Hematopoietic multipotent progenitor cell (in vitro differentiated cells): ENCODE measurements around the gene PPA2. TPM values are rescaled to one million over a fixed set of nuclear protein-coding genes. Genes with fewer than 3 reads are reported as not detected.

Source experiments
- DNase-seq, 3 donors: peaks; one replicate each; pipeline ENCODE4 v3.0.0-alpha.2; 2011 to 2015; ENCODE audit warnings: low read depth in 2 of 3, low spot score in 2 of 3
- small RNA-seq: library from RNA; depleted of rRNA; stranded (forward); fragments of <200 nt; gene quantifications from one replicate; pipeline ENCODE3, GENCODE V24; 2012
- total RNA-seq: library from RNA; depleted of rRNA; stranded (reverse); fragments of >200 nt; gene quantifications from one replicate; pipeline ENCODE4 v1.2.3, GENCODE V29; 2012

The PPA2 gene
- total RNA-seq, 1 donor, result 60.6 TPM

GRCh38 chr4:105329081-105329480 is 144.8 kb downstream of the PPA2 start:
- no peak for DNase-seq

GRCh38 chr4:105327956-105328355 is 145.9 kb downstream of the PPA2 start:
- DNase-seq, result no peak

- no peak for DNase-seq
Measured at GRCh38 chr4:105327222-105327621, 146.6 kb downstream of the PPA2 start.

Small RNA genes lying within 50 kb of the gene (small RNA-seq; reads per million reads assigned to genes)
- not detected for gene RNU6-553P

Other genes with a start within 250 kb of the PPA2 start
- under 0.01 TPM for gene ARHGEF38, start 78.6 kb upstream of the PPA2 start, total RNA-seq
- gene INTS12, start 234.6 kb upstream of the PPA2 start, total RNA-seq, result 13.7 TPM
- 9.2 TPM for gene GSTCD, start 234.7 kb upstream of the PPA2 start, total RNA-seq